22Rv1 (cell line): ENCODE data around the gene SMNDC1.

Experiments used
- H3K27ac ChIP-seq: fragments of 450-650 bp; 2 replicates; pipeline ENCODE4 v1.5.1; 2017
- CTCF ChIP-seq: fragments of 450-650 bp; IDR thresholded peaks from 2 replicates; pipeline ENCODE4 v1.5.1; 2017; ENCODE audit warnings: mild to moderate bottlenecking
- ZFX ChIP-seq: fragments of 450-650 bp; IDR thresholded peaks from 2 replicates; pipeline ENCODE4 v1.6.1; 2017; ENCODE audit warnings: antibody characterized with exemption, borderline replicate concordance

The SMNDC1 gene

GRCh38 chr10:110349386-110349785 is 44.7 kb upstream of the SMNDC1 start:
- no peak overlapping the region for H3K27ac ChIP-seq
- TF ChIP-seq ZFX: no peak
- no peak for TF ChIP-seq CTCF

- no peak overlapping the region for H3K27ac ChIP-seq
- TF ChIP-seq CTCF (no peak), ZFX (no peak)
These were observed 43.6 kb upstream of the SMNDC1 start for GRCh38 chr10:110348336-110348735.

- no peak overlapping the region for H3K27ac ChIP-seq
- TF ChIP-seq ZFX (no peak), CTCF (no peak)
These were observed 42.2 kb upstream of the SMNDC1 start for GRCh38 chr10:110346914-110347313.

GRCh38 chr10:110345286-110345685 is 40.6 kb upstream of the SMNDC1 start:
- H3K27ac ChIP-seq: no peak overlapping the region
- no peak for TF ChIP-seq CTCF
- no peak for TF ChIP-seq ZFX

- H3K27ac ChIP-seq: no peak overlapping the region
- no peak for TF ChIP-seq CTCF
- no peak for TF ChIP-seq ZFX
These were observed 39.9 kb upstream of the SMNDC1 start for GRCh38 chr10:110344622-110345021.

- H3K27ac ChIP-seq: no peak overlapping the region
- TF ChIP-seq ZFX: no peak
- TF ChIP-seq CTCF: no peak
These were observed 39.2 kb upstream of the SMNDC1 start for GRCh38 chr10:110343947-110344346.

GRCh38 chr10:110340816-110341215 is 36.1 kb upstream of the SMNDC1 start:
- no peak for TF ChIP-seq ZFX
- TF ChIP-seq CTCF: no peak

More at GRCh38 chr10:110340816-110341215, 36.1 kb upstream of the SMNDC1 start:
- no peak overlapping the region for H3K27ac ChIP-seq
